HepG2 (cell line): ENCODE measurements around the gene PLEKHN1. TPM values are rescaled to one million over a fixed set of nuclear protein-coding genes. Genes with fewer than 3 reads are reported as not detected.

Experiments
- BORCS8-MEF2B ChIP-seq: sonication (generic); formaldehyde crosslinking; IDR thresholded peaks from 2 replicates; pipeline ENCODE4 v1.8.0; 2022; ENCODE audit warnings: mild to moderate bottlenecking, missing genetic modification reagents
- BRF2 ChIP-seq: sonication (generic); formaldehyde crosslinking; IDR thresholded peaks from 2 replicates; pipeline ENCODE4 v1.8.1; 2022; ENCODE audit warnings: mild to moderate bottlenecking, missing genetic modification reagents
- CCAR2 ChIP-seq: fragments of 200-400 bp; formaldehyde crosslinking; optimal IDR thresholded peaks from 2 replicates; pipeline ENCODE3; 2018; ENCODE audit warnings: low read depth, mild to moderate bottlenecking, low read length, moderate library complexity
- HIVEP1 ChIP-seq: sonication (generic); formaldehyde crosslinking; IDR thresholded peaks from 2 replicates; pipeline ENCODE4 v1.4.0; 2020; ENCODE audit warnings: mild to moderate bottlenecking, missing genetic modification reagents
- ISL2 ChIP-seq: sonication (generic); formaldehyde crosslinking; IDR thresholded peaks from 2 replicates; pipeline ENCODE4 v1.5.0; 2020; ENCODE audit warnings: missing genetic modification reagents
- RBFOX2 ChIP-seq: fragments of 200-400 bp; formaldehyde crosslinking; IDR thresholded peaks from 2 replicates; pipeline ENCODE4 v1.6.1; 2017; ENCODE audit warnings: low read depth, mild to moderate bottlenecking, low read length
- RELA ChIP-seq: sonication (generic); formaldehyde crosslinking; IDR thresholded peaks from 2 replicates; pipeline ENCODE4 v1.4.0; 2020; ENCODE audit warnings: missing genetic modification reagents
- RNF2 ChIP-seq: fragments of 450-650 bp; conservative IDR thresholded peaks from 2 replicates; pipeline ENCODE4 v1.6.1; 2016; ENCODE audit warnings: low read depth
- ZMYM2 ChIP-seq: sonication (generic); formaldehyde crosslinking; IDR thresholded peaks from 2 replicates; pipeline ENCODE4 v1.8.0; 2022; ENCODE audit warnings: mild to moderate bottlenecking, missing genetic modification reagents
- ZNF292 ChIP-seq: sonication (generic); formaldehyde crosslinking; IDR thresholded peaks from 2 replicates; pipeline ENCODE4 v1.8.1; 2022; ENCODE audit warnings: mild to moderate bottlenecking, low read depth, missing genetic modification reagents, borderline replicate concordance
- ZNF383 ChIP-seq: sonication (generic); formaldehyde crosslinking; IDR thresholded peaks from 2 replicates; pipeline ENCODE4 v1.4.0; 2020; ENCODE audit warnings: missing genetic modification reagents, mild to moderate bottlenecking, borderline replicate concordance
- ZNF577 ChIP-seq: sonication (generic); formaldehyde crosslinking; IDR thresholded peaks from 2 replicates; pipeline ENCODE4 v1.4.0; 2020; ENCODE audit warnings: mild to moderate bottlenecking, low read depth, missing genetic modification reagents, borderline replicate concordance
- ZNF670 ChIP-seq: sonication (generic); formaldehyde crosslinking; IDR thresholded peaks from 2 replicates; pipeline ENCODE4 v1.8.0; 2022; ENCODE audit warnings: mild to moderate bottlenecking, missing genetic modification reagents, borderline replicate concordance
- ZNF704 ChIP-seq: sonication (generic); formaldehyde crosslinking; IDR thresholded peaks from 2 replicates; pipeline ENCODE4 v1.8.1; 2023; ENCODE audit warnings: mild to moderate bottlenecking, inconsistent platforms, moderate library complexity, missing genetic modification reagents, borderline replicate concordance
- ZNF768 ChIP-seq: sonication (generic); formaldehyde crosslinking; IDR thresholded peaks from 2 replicates; pipeline ENCODE4 v1.4.0; 2020; ENCODE audit warnings: missing genetic modification reagents
- polyA plus RNA-seq, 8 experiments: library from polyadenylated mRNA; depleted of rRNA in 3 of 8; stranded (reverse) in 7 of 8; unstranded in 1 of 8; fragments of >200 nt; fragmentation: Illumina TruSeq in 4 of 8; extraction: Trizol in 4 of 8; gene quantifications; 2 replicates each; pipeline versions ENCODE4 v1.2.1 to v1.2.3, GENCODE V29; 2011 to 2016; ENCODE audit warnings: low read depth in 4 of 8, missing spikeins in 1 of 8, mixed read lengths in 1 of 8; ENCODE audit not compliant: insufficient read depth in 1 of 8
- total RNA-seq, 5 experiments: library from RNA; depleted of rRNA; stranded (reverse); fragments of >200 nt; fragmentation: Illumina TruSeq; extraction: Trizol; gene quantifications; 2 replicates each; pipeline ENCODE4 v1.2.3, GENCODE V29; 2016; ENCODE audit warnings: low read depth in 1 of 5
- TF ChIP-seq, protein P1 (sequence below): sonication (generic); formaldehyde crosslinking; IDR thresholded peaks from 2 replicates; pipeline ENCODE4 v1.5.1; 2020; ENCODE audit warnings: missing genetic modification reagents, mild to moderate bottlenecking, borderline replicate concordance
- TF ChIP-seq, protein P2 (sequence below): sonication (generic); formaldehyde crosslinking; IDR thresholded peaks from 2 replicates; pipeline ENCODE4 v1.5.0; 2020; ENCODE audit warnings: mild to moderate bottlenecking, missing genetic modification reagents, borderline replicate concordance
- TF ChIP-seq, protein P3 (sequence below): sonication (generic); formaldehyde crosslinking; IDR thresholded peaks from 2 replicates; pipeline ENCODE4 v1.4.0; 2020; ENCODE audit warnings: missing genetic modification reagents

The PLEKHN1 gene
- total and polyA plus RNA-seq, 2 of the 13 experiments (the other 11 are each of a cell fraction or from before 2014, with no cell fraction given): 0.42 to 0.58 TPM

DNA sequence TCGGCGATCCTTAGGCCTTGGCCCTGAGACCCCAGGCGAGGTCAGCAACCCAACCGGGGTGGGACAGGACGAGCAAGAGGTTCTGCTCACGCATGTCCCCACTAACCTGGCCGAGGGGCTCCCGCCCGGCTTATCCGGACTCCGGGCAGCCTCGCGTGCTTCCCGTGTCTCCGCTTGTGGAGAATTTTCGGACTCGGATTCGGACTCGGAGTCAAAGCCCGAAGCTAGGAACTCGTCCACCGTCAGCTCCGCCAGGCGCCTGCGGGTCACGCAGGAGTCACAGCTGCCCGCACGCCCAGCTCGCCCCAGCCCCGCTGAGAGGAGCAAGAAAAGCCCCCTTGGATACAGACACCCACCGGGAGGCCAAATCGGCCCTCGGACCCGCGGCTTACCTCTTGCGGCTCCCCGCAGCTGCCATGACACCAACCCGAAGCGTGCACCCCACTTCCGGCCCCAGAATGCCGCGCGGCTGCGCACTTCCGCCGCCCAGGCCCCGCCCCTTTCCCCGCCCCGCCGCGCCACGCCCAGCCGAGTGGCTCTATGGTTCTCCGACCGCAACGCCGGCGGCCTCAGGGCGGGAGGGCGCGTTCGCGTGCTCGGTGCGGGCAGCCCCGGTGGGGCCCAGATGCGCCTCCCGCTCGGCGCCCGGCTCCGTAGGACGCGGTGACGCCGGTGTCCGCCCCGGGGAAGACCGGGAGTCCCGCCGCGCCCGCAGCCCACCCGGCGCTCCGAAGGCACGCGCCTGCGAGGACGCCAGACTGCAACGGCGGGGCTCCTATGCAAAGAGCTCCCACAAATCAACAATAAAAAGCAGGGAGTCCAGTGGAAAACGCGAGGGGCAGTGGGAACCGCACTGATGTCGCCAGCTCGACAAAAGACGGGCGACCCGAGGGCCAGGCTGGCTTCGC is 7.2 kb upstream of the PLEKHN1 start, which contains the start of gene NOC2L (continued):
- TF ChIP-seq, protein P1, sequence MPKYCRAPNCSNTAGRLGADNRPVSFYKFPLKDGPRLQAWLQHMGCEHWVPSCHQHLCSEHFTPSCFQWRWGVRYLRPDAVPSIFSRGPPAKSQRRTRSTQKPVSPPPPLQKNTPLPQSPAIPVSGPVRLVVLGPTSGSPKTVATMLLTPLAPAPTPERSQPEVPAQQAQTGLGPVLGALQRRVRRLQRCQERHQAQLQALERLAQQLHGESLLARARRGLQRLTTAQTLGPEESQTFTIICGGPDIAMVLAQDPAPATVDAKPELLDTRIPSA (CRISPR knock-in tag): 0 out of 2 replicates have a peak, but pooled peaks have one; percentile 73
- TF ChIP-seq BORCS8-MEF2B (CRISPR knock-in tag) (no peak; the same call in 1 of the 2 replicates), RBFOX2 (peak; percentile 80), ZNF670 (CRISPR knock-in tag) (no peak), ZNF704 (CRISPR knock-in tag) (peak; percentile 78; the same call in 1 of the 2 replicates), ZNF292 (CRISPR knock-in tag) (no peak), CCAR2 (no peak), ZNF383 (CRISPR knock-in tag) (no peak), BRF2 (CRISPR knock-in tag) (no peak), RNF2 (no peak), ZNF577 (CRISPR knock-in tag) (no peak), ZMYM2 (CRISPR knock-in tag) (no peak), HIVEP1 (CRISPR knock-in tag) (peak; percentile 51), ISL2 (CRISPR knock-in tag) (peak; percentile 52; the same call in 1 of the 2 replicates), ZNF768 (CRISPR knock-in tag) (no peak), RELA (CRISPR knock-in tag) (no peak)
- TF ChIP-seq, protein P2, sequence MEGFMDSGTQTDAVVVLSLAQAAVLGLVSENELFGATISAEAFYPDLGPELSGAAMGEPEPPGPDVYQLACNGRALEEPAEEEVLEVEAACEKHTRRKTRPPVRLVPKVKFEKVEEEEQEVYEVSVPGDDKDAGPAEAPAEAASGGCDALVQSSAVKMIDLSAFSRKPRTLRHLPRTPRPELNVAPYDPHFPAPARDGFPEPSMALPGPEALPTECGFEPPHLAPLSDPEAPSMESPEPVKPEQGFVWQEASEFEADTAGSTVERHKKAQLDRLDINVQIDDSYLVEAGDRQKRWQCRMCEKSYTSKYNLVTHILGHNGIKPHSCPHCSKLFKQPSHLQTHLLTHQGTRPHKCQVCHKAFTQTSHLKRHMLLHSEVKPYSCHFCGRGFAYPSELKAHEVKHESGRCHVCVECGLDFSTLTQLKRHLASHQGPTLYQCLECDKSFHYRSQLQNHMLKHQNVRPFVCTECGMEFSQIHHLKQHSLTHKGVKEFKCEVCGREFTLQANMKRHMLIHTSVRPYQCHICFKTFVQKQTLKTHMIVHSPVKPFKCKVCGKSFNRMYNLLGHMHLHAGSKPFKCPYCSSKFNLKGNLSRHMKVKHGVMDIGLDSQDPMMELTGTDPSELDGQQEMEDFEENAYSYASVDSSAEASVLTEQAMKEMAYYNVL (CRISPR knock-in tag): no peak
- TF ChIP-seq, protein P3, sequence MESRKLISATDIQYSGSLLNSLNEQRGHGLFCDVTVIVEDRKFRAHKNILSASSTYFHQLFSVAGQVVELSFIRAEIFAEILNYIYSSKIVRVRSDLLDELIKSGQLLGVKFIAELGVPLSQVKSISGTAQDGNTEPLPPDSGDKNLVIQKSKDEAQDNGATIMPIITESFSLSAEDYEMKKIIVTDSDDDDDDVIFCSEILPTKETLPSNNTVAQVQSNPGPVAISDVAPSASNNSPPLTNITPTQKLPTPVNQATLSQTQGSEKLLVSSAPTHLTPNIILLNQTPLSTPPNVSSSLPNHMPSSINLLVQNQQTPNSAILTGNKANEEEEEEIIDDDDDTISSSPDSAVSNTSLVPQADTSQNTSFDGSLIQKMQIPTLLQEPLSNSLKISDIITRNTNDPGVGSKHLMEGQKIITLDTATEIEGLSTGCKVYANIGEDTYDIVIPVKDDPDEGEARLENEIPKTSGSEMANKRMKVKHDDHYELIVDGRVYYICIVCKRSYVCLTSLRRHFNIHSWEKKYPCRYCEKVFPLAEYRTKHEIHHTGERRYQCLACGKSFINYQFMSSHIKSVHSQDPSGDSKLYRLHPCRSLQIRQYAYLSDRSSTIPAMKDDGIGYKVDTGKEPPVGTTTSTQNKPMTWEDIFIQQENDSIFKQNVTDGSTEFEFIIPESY (CRISPR knock-in tag): no peak
